Upper lobe of left lung (tissue), 6 donors: ENCODE results near the gene CNDP2. TPM values are rescaled to one million over a fixed set of nuclear protein-coding genes. Genes with fewer than 3 reads are reported as not detected.

Source experiments
- ATAC-seq, 2 donors: fragments of 200-7000 bp; cut with Tn5 transposase; one replicate each; pipeline ENCODE4 v1.9.1; 2022; ENCODE audit warnings: mild to moderate bottlenecking in 2 of 2, moderate library complexity in 2 of 2; ENCODE audit not compliant: low FRiP score in 2 of 2
- DNase-seq, 2 donors: peaks; one replicate each; pipeline ENCODE4 v3.0.0-alpha.2; 2019 to 2020
- H3K27ac ChIP-seq, 4 donors: fragments of 200-600 bp; sonication (generic); one replicate each; pipeline ENCODE4 v1.5.1; 2016 to 2019
- H3K27me3 ChIP-seq, 4 donors: fragments of 200-600 bp; sonication (generic); one replicate each; pipeline ENCODE4 v1.5.1; 2017 to 2019
- H3K36me3 ChIP-seq, 4 donors: fragments of 200-600 bp; sonication (generic); one replicate each; pipeline ENCODE4 v1.5.1; 2016 to 2019
- H3K4me1 ChIP-seq, 4 donors: fragments of 200-600 bp; sonication (generic); one replicate each; pipeline ENCODE4 v1.5.1; 2018 to 2019
- H3K4me3 ChIP-seq, 4 donors: fragments of 200-600 bp; sonication (generic); one replicate each; pipeline ENCODE4 v1.5.1; 2017 to 2019; ENCODE audit warnings: mild to moderate bottlenecking in 2 of 4, moderate library complexity in 1 of 4
- H3K9me3 ChIP-seq, 4 donors: fragments of 200-600 bp; sonication (generic); one replicate each; pipeline ENCODE4 v1.5.1; 2018 to 2019
- EP300 ChIP-seq, 4 donors: sonication (generic); formaldehyde crosslinking; IDR thresholded peaks; one replicate each; pipeline ENCODE4 v1.5.1; 2017; ENCODE audit warnings: antibody characterized with exemption in 4 of 4, control low read depth in 2 of 4
- POLR2A ChIP-seq, 4 donors: fragments of 450-650 bp; IDR thresholded peaks; one replicate each; pipeline ENCODE4 v1.5.1; 2016 to 2017; ENCODE audit warnings: antibody characterized with exemption in 4 of 4, mild to moderate bottlenecking in 2 of 4
- POLR2AphosphoS5 ChIP-seq, 2 donors: sonication (generic); formaldehyde crosslinking; IDR thresholded peaks; one replicate each; pipeline ENCODE4 v1.5.1; 2017; ENCODE audit warnings: antibody characterized with exemption in 2 of 2
- WGBS, 2 donors: methylation state at CpG; one replicate each; pipeline ENCODE4 v1.1.5; 2017 to 2018; 5-methylcytosine and 5-hydroxymethylcytosine counted together
- total RNA-seq, 6 donors: library from RNA; depleted of rRNA in 4 of 6; stranded (reverse); fragments of >200 nt in 4 of 6; gene quantifications; one replicate each; pipeline versions ENCODE4 v1.1.0 to v1.2.1, GENCODE V29; 2016 to 2021
- TF ChIP-seq, protein P1 (sequence below), 6 experiments: fragments of 450-650 bp in 4 of 6; fragments of 200-600 bp in 2 of 6; sonication (generic) in 2 of 6; IDR thresholded peaks; one replicate each; pipeline ENCODE4 v1.5.1; 2016 to 2019; ENCODE audit warnings: antibody characterized with exemption in 6 of 6
- donor health status: DM: no; HTN: no; CAD: no; lungs with moderate emphysema.
- donor health status: DM: no; HTN: yes; CAD: no; lungs with severe emphysema.

The CNDP2 gene
- total RNA-seq, 6 donors from 2014 or later = 147 to 279 (median 196) TPM

DNA sequence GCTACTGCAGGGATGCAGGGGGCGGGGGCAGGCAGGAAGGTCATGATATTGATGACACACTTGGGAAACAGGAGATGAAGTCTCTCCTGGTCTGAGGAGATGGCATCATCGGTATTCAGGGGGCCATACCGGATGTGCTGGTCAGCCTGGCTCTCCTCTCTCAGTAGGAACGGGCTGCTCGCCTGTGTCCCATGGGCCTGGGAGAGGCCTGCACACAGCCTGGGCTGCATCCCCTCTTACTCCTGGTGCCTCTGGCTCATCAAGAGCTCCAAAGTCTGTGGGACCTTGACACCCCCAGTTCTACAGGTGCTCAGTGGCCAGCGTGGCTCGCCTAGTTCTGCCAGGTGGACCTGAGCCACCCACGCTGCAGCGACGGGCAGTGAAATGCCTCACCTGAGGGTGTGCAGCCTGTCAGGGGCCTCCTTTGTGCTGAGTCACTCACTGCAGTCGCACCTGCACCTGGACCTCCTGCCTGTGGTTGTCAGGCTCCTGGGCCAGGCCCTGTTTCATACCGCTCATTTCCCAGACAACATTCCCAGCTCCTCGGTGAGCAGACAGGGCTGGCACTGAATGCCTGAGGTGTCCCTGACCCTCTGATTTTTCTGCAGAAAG, 19.6 kb downstream of the CNDP2 start:
- Histone ChIP-seq H3K9me3 (no peaks in the 10 kb centered on the region), H3K36me3 (peaks cover 61 to 99% (median 89%) of the 10 kb centered on the region in 4 donors), H3K27me3 (no peaks in the 10 kb centered on the region), H3K27ac (no peak overlapping the region), H3K4me1 (no peaks in the 10 kb centered on the region), H3K4me3 (no peak overlapping the region)
- ATAC-seq (no peak), DNase-seq (peak in 1 of 2 donors; percentile 52)
- 95 to 97% methylated on average over 3 to 13 of the region's 13 CpGs for WGBS, 2 donors
- no peak for TF ChIP-seq POLR2A (IDR thresholded peaks at IDR 0.05)
- TF ChIP-seq, protein P1, sequence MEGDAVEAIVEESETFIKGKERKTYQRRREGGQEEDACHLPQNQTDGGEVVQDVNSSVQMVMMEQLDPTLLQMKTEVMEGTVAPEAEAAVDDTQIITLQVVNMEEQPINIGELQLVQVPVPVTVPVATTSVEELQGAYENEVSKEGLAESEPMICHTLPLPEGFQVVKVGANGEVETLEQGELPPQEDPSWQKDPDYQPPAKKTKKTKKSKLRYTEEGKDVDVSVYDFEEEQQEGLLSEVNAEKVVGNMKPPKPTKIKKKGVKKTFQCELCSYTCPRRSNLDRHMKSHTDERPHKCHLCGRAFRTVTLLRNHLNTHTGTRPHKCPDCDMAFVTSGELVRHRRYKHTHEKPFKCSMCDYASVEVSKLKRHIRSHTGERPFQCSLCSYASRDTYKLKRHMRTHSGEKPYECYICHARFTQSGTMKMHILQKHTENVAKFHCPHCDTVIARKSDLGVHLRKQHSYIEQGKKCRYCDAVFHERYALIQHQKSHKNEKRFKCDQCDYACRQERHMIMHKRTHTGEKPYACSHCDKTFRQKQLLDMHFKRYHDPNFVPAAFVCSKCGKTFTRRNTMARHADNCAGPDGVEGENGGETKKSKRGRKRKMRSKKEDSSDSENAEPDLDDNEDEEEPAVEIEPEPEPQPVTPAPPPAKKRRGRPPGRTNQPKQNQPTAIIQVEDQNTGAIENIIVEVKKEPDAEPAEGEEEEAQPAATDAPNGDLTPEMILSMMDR (IDR thresholded peaks at IDR 0.05) = no peak
- no peak for TF ChIP-seq EP300 (IDR thresholded peaks at IDR 0.05)
- no peak for TF ChIP-seq POLR2AphosphoS5 (IDR thresholded peaks at IDR 0.05)

GRCh38 chr18:74516271-74517235, 20.4 kb downstream of the CNDP2 start:
- H3K9me3 ChIP-seq = no peaks in the 10 kb centered on the region
- no peaks in the 10 kb centered on the region for H3K27me3 ChIP-seq
- TF ChIP-seq POLR2A (IDR thresholded peaks at IDR 0.05) (no peak), POLR2AphosphoS5 (IDR thresholded peaks at IDR 0.05) (no peak), EP300 (IDR thresholded peaks at IDR 0.05) (no peak)
- TF ChIP-seq, protein P1 (IDR thresholded peaks at IDR 0.05) = no peak
- ATAC-seq (no peak), DNase-seq (peak in 1 of 2 donors; percentile 56)
- H3K27ac ChIP-seq = no peak overlapping the region
- H3K4me1 ChIP-seq = no peaks in the 10 kb centered on the region
- 94 to 95% methylated on average over 33 to 34 of the region's 35 CpGs for WGBS, 2 donors
- H3K4me3 ChIP-seq = no peak overlapping the region
- H3K36me3 ChIP-seq = peaks cover 56 to 97% (median 88%) of the 10 kb centered on the region in 4 donors

DNA sequence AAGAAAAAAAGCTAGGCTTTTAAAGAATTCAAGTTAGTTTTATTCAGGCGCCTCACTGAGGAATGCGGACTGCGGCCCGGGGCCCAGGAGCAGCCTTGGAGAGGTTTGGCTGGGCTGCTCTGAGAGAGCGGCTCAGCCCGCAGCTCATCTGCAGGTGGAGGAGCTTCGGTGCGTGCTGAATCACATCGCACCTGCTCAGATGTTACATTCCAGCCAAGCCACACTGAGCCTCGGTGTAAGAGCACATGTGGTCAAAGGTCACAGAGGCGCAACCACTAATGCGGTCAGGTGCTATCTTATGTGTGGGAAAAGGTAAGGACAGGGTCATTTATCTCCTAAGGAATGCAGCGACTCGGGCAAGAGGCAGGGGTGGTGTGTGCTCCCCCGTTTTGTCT, 21.1 kb downstream of the CNDP2 start:
- no peaks in the 10 kb centered on the region for H3K27me3 ChIP-seq
- no peak for TF ChIP-seq POLR2AphosphoS5 (IDR thresholded peaks at IDR 0.05)

GRCh38 chr18:74518456-74519295, 22.5 kb downstream of the CNDP2 start:
- Histone ChIP-seq H3K9me3 (no peaks in the 10 kb centered on the region), H3K36me3 (peaks cover 40 to 77% (median 70%) of the 10 kb centered on the region in 4 donors), H3K27me3 (no peaks in the 10 kb centered on the region), H3K4me3 (no peak overlapping the region), H3K27ac (no peak overlapping the region), H3K4me1 (peaks cover 0 to 2% (median under 1%) of the 10 kb centered on the region in 4 donors)
- no peak for ATAC-seq
- WGBS, 2 donors = 79 to 81% methylated on average over 32 of the region's 32 CpGs
- DNase-seq = peak in 1 of 2 donors; percentile 40
- TF ChIP-seq, protein P1 (IDR thresholded peaks at IDR 0.05) = no peak
- TF ChIP-seq POLR2AphosphoS5 (IDR thresholded peaks at IDR 0.05) (no peak), POLR2A (IDR thresholded peaks at IDR 0.05) (no peak), EP300 (IDR thresholded peaks at IDR 0.05) (no peak)

More for the DNA sequence above, 21.1 kb downstream of the CNDP2 start:
- no peak for DNase-seq
- Histone ChIP-seq H3K4me1 (no peaks in the 10 kb centered on the region), H3K27ac (no peak overlapping the region), H3K9me3 (no peaks in the 10 kb centered on the region), H3K36me3 (peaks cover 49 to 91% (median 82%) of the 10 kb centered on the region in 4 donors), H3K4me3 (no peak overlapping the region)
- WGBS, 2 donors = 91 to 92% methylated on average over 15 of the region's 15 CpGs
- ATAC-seq = no peak
